ENCODE results near the gene KIF2A.
A peak's percentile ranks its signal among the peaks of the same experiment; 100 is the strongest.

KIF2A gene

DNA sequence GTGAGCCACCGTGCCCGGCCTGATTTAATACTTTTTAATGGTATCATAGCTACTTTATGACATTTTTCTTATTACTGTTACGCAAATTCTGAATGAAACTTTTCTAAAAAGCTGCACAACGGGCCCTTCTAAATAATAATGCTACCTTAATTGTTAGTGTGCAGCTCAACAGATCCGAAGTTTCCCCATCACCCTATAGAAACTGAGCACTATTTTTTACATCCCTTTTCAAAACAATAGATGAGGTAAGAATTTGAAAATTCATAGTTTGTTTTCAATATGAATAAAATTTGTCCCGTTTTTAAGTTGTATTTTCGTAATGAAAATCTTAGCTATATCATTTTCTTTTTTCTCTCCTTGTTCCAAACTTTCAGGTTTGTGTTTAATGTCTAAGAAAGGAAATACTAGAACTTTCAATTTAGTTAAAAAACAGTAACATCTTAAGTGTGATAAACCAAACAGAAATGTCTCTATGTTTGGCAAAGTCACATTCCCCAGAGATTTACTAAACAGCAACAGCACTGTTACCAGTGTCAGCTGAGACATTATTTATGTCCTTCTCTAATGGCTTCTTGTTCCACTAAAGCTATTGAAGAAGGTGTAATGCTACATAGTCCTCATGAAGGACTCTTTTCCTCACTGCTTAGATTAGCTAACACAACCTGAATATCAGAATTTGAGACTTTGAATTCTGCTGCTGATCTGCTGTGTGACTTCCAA, 22.9 kb downstream of the KIF2A start:
- DNase-seq (ENCODE audit: low read depth) = no peak

DNA sequence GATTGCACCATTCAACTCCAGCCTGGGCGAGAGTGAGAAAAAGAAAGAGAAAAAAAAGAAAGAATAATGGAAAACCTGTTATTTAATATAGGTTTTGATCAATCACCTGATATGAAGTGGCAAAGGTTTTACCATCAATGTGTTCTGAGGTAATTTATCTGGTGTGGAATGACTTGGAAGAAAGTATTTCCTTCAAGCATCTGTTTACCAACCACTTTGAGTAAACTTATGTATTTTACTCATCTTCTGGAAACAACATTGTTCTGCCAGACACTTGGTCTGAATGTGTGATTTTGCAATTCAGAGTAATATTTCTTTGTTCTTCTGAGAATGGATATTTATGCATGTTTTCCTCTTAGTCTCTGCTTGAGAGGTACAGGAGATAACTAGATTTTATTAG, 24.3 kb downstream of the KIF2A start:
- no peak for DNase-seq (ENCODE audit: low read depth)

DNA sequence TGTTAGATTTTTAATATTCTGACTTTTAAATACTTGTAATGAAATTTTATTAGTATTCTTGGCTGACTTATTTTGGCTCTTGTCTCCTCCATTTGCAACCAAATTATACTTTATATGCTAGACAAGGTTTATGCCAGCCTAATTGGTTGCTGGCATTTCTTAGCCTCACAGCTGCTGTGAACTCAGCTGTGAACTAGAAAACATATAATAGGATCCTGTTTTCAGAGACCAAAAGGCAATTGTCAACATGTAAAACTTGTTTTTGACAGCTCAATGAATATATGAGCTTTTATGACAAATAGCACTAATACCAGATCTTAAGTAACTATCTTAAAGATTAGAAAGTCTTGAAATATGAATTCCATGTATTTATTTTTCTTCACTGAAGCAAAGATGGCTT, 25.9 kb downstream of the KIF2A start:
- no peak for DNase-seq (ENCODE audit: low read depth)

DNA sequence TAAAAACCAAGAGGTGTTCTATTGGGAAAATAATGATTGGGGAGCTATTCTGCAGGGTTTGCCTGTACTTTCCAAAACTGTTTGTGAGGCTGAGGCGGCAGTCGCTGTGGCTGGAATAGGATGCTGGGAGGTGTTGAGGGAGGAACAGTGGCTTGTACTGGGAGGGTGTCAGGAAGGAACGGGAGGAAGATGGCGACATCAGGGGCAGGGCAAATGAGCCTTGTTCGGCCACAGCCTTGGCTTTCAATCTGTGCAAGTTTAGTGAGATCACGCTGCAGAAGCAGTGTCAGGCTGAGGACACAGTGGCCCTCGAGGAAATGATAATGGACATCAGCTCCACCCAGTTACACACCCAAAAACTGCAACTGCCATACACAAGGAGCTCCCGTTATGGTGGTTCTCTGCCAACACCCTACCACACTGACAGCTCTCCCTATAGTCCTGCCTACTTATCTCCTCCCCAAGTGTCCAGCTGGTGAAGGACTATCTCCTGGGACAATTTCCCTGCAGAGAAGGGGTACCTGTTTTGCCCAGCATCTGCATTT, 27.3 kb downstream of the KIF2A start:
- DNase-seq (ENCODE audit: low read depth) = no peak

DNA sequence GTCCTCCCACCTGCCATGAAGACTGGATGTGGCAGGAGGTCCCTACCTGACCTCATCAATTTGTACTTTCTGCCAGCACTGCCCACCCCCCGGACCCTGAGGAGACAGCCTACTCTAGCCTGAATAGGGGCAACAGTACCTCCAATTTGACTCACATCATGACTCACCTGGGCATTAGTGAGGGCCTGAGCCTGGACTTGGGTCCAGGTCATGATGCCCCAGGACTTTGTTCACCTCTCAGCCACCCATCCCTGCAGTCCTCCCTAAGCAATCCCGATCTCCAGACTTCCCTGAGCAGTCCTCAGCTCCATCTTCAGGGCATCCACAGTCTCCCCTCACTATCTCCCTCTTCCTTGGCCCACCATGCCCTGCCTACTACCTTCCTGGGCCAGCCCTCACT, 28.1 kb downstream of the KIF2A start:
- no peak for DNase-seq (ENCODE audit: low read depth)

DNA sequence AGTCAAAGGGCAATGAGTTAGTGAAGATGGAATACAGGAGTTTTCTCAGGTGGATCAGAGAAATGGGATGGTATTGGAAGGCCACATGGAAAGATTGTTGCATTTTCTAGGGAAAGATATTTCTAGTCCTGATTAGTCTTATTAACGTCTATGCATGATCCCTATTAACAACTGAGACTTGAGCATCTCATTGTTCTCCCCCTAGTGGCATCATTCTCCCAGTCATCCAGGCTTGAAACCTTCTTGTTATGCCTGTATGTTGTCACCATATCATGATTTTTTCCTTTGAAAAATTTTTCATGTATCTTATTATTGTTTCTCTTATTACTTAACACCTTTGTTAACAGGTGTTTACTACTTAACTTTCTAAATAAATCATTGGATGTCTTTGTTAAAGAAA, 34.4 kb downstream of the KIF2A start:
- DNase-seq (ENCODE audit: low read depth) = no peak

DNA sequence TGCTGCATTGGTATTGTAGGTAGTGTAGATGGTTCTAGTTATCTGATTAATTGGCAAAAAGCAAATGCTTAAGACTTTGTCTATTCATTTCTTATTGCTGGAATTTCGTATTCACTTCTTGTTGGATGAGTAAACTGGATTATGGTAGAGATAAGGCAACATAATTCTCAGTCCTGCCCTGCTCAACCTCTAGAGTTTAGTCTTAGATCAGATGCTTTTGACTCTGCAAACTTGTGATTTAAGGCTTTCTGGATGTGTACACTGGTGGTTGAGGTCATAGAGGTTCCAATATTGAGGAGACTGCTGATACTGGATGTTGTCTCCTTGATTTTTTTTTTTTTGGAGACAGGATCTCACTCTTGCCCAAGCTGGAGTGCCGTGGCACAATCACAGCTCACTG, 35.0 kb downstream of the KIF2A start:
- DNase-seq (ENCODE audit: low read depth) = no peak

DNA sequence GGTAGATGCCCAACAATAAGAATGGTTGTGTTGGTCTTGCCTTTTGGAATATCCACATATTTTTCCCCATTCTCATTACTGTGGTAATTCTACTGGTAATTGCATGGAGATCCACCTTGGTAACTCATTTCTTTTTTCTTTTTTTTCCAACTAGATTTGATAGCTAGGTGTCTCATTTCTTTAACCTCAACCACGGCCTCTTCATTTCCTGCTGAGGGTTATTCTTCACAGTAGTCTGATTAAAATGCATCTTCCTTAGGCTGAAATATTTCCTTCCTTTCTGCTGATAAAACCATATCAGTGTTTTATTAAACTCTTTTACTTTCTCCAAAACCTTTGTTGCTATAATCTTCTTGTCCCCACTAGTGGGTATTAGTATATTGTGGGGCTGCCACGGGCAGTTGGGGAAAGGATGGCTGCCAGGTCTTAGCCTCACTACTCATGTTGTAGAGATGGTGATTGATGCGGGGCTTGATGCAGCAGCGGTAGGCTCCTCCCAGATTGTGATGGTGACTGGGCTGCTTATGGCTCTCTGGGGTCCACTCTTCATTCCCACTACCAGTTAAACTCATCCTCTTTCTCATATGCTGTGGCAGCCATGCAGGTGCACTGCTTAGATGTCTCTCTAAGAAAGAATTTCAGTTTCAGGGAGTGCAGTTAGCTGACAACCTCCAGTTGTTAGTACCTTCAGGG, 35.9 kb downstream of the KIF2A start:
- DNase-seq (ENCODE audit: low read depth) = no peak

DNA sequence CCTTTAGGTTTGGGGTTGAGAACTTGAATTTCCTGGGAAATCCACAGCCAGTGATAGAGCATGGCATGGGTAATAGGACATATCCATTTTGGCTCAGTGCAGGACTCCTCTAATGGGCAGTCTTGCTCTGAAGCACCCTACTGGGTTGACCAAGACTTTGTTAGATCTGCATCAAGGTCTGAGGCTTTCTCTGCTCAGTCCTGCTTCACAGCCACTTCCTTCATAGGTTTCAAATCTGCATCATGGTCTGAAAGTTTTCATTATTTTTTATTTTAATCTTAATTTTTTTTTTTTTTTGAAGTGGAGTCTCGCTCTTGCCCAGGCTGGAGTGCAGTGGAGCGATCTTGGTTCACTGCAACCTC, 36.5 kb downstream of the KIF2A start:
- DNase-seq (ENCODE audit: low read depth) = no peak

DNA sequence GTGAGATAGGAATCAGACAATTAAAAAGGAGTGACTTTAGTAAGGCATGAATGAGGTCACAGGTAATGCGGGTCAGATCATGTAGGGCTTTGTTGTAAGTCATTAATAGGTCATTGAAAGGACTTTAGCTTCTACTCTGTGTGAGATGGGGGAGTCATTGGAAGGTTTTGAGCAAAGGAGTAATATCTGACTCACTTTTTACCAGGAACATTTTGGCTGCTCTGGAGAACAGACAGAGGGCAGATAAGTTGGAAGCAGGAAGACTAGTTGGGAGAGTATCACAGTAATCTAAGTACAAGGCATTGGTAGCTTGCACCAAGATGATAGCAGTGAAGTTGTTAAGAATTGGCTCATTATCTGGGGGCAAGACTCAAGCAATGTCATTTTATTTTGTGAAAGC, 37.4 kb downstream of the KIF2A start:
- no peak for DNase-seq (ENCODE audit: low read depth)

DNA sequence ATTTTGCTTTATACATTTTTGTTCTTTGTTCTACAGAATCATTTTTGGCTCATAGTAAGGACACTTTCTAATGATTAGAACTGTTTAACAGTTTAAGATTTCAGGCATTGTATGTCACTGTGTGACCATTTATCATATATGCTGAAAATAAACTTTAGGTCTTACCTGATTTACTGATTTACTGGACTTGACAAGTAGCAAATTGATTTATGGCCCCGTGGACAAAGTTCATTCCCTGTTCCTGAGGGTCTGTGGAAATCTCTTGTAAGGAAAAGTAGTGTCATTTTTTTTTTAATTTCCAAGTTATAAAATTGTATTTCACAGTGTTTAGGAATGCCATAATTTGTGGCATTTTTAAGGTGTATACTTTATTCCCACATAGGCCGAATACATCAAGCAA, 40.7 kb downstream of the KIF2A start:
- DNase-seq (ENCODE audit: low read depth) = no peak

DNA sequence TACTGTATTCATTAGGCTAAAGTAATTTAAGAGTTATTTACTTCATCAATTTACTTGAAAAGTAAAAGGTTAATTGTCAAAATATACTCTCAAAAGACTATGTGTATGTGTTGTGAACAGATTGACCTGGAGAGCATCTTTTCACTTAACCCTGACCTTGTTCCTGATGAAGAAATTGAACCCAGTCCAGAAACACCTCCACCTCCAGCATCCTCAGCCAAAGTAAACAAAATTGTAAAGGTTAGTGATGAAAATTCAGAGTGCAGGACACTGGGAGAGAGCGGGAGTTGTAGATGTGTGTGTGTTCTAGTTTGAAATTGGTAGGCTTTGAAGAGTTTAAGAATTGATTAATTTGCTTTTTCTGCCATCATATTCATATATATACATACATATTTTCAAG, 41.9 kb downstream of the KIF2A start:
- DNase-seq (ENCODE audit: low read depth) = no peak

DNA sequence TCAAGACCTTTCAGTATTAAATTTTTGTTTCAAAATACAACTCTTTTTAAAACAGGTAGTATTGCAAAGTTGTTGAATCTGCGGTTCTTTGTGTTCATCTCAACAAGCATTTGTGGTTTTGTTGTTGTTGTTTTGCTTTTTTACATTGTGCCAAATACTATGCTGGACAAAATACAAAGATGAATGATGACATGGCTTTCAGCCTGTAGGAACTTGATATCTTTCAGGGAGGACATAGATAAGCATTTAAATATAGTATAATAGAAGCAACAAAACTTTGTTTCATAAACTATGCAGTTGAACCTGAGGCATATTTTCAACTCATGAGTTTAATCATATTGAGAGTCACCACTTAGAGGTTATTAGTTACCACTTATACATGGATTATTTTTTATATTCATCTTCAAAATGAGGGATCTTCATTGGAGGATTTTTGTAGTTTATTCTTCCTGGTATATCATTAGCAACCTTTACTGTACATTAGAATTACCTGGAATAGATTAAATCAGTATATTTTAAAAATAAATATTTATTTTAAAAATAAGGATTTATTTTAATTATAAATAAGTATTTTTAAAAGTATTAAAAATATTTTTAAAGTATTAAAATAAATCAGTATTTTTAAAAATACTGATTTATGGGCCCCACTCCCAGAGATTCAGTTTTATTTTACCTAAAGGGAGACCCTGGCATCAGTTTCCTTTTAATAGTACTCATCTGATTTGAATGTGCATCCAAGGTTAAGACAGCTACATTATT, 42.9 kb downstream of the KIF2A start:
- no peak for DNase-seq (ENCODE audit: low read depth)

DNA sequence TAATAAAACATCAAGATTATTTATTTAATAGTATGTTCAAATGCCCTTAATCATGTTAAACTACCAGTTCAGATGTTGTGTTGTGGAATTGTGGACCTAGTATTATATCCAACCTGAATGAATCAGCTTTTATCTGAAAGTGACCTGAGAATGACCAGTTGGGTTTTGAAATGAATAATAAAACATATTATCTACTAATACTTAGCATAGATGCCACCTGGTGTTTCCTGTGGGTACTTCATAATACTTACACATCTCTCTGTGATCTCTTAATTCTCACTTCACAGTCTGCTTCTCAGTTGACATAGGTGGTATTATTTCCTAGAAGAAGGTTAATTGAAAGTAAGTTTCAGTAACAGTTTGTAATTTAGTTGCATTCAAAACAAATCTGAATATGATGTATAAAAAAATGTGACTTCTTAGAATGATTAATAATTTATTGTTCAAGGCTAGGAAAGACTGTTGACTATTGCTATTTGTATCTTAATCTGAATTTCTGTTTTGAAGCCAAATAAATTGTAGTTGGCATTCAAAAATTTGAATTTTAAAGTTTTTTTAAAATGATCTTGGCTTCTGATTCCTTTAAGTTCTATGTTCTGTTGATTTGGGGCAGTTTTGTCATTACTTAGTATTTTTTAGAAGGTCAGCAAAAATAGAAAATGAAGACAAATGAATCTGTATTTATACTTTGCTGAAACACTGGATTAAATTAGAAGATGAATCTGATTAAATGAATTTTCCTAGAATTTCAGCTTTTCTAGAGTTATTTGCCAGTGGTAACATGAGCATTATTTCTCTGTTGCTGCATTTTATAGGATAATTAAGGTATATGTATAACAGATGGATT, 48.2 kb downstream of the KIF2A start:
- DNase-seq (ENCODE audit: low read depth) = peak; percentile 24

DNA sequence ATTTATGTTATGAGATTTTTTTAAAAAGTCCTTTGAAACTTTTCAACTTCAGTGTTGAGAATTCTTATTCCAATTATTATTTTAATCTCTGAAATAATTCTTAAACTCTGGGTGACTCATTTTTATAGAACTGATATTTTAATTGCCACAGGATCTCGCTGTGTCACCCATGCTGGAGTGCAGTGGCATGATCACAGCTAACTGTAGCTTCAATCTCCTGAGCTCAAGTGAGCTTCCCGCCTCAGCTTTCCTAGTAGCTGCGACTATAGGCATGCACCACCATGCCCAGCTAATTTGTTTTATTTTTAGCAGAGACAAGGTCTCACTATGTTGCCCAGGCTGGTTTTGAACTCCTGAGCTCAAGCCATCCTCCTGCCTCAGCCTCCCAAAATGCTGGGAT, 56.7 kb downstream of the KIF2A start:
- DNase-seq (ENCODE audit: low read depth) = no peak

DNA sequence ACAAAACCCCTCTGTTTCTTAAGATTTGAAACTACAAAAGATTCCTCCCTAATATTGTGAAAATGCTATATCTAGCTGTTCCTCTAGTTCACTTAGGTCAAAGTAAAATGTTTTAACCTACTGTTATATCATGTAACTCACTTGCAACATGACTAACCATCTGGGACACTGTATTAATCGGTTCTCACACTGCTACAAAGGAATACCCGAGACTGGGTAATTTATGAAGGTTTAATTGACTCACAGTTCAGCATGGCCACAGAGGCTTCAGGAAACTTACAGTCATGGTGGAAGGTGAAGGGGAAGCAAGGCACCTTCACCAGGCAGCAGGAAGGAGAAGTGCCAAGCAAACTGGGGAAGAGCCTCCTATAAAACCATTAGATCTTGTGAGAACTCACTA, 63.0 kb downstream of the KIF2A start:
- DNase-seq (ENCODE audit: low read depth) = no peak

DNA sequence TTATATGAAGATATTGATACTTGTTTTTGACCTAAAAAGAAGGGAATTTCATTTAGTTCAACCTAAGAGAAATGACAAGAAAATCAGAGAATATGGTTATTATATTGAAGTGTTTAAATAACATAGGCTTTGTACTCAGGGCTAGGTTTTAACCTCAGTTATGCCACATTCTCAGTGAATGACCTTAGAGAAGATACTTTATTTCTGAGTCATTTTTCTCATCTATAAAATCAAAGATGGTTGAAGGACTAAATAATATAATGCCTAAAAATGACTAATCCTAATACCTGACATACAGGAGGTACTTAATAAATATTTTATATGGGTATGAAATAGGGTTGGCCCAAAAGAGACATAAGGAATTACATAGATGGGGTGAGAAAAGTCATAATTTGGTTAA, 65.4 kb downstream of the KIF2A start:
- DNase-seq (ENCODE audit: low read depth) = no peak

DNA sequence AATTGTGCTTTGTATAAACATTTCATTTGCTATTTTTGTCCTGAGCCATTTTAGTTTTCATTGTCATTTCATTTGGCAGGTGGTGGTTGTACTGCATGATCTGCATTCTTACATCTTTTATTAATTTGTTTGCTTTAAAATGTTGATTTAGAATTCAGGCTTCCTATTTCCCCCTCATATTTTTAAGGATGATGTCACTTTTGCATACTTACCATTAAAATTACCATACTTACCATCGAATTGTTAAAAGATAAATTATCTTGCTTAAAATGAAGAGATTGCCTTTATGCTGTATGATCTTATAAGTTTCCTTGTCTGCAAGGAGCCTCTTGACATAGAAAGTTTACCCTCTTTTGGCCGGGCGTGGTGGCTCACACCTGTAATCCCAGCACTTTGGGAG, 66.6 kb downstream of the KIF2A start:
- no peak for DNase-seq (ENCODE audit: low read depth)

DNA sequence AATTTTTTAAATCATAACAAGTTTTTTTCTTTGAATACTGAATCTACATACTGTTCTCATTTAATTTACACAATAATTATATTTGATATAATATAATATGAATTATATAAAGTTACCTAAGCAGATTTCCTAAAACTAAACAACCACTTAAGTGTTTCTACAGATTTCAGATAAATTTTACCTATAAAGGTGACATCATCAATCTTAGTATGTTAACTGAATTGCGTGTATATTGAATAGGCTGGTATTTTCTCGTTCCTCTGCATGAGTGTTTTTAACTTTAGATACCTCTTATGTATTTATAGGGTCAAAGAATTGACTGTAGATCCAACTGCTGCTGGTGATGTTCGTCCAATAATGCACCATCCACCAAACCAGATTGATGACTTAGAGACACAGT, 67.4 kb downstream of the KIF2A start:
- DNase-seq (ENCODE audit: low read depth) = no peak

DNA sequence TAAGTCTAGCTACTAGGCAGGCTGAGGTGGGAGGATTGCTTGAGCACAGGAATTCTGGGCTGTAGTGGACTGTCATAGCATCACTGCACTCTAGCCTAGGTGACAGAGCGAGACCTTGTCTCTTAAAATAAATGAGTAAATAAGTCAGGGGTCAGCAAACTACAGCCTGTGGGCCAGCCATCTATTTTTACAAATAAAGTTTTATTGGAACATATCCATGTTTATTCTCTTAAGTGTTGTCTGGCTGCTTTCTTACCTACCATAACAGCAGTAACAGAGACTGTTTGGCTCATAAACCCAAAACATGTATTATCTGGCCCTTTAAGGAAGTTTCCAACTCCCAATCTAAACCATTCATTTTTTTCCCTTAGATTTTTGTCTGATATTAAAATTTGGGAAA, 68.1 kb downstream of the KIF2A start:
- DNase-seq (ENCODE audit: low read depth) = no peak

DNA sequence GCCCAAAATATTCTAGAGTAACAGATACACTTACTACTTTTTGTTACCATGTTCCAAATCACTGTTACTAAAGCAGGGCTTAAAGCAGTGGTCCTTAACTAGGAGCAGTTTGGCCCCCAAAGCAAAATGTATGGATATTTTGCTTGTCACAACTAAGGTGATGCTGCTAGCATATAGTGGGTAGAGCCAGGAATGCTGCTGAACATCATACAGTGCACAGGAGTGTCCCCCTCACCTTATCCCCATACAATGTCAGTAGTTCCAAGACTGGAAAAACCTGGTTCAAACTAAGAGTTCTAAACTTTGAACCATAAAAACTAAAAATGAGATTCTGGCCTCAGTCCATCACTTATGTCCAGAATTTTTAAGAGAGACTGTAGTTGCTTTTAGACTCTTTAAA, 69.6 kb downstream of the KIF2A start:
- no peak for DNase-seq (ENCODE audit: low read depth)

DNA sequence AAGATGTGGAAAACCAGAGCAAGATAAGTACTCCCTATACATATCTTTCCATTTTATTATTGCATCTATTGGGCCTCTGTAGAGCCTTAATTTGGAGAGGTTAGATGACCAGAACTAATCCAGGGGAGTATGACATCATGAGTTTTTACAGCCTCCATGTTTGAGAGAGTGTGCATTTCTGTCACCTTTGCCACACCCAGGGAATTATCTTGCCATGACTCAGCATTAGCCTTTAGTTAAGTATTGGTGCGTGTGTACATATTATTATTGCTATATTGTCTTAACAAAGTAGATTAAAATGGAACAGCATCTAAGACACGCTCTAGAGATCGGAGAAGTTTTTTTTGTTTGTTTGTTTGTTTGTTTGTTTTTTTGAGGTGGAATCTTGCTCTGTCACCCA, 70.1 kb downstream of the KIF2A start:
- DNase-seq (ENCODE audit: low read depth) = no peak

Measured in GM04504 (cell line).